MM.1S (cell line): ENCODE measurements around the gene KRT6C.
"Not testable (repeated sequence)": the region's sequence is repeated elsewhere in the genome, so short reads cannot be mapped to it uniquely, and the experiment has no call there.

Source experiments
- DNase-seq: peaks from one replicate; pipeline ENCODE4 v3.0.0-alpha.2; 2015
- H2AFZ ChIP-seq: fragments of 300-600 bp; sonication (generic); 2 replicates; pipeline ENCODE4 v1.6.0; 2016; ENCODE audit warnings: antibody characterized with exemption, low read length
- H3F3A ChIP-seq: fragments of 300-600 bp; sonication (generic); 2 replicates; pipeline ENCODE4 v1.6.1; 2016; ENCODE audit warnings: mild to moderate bottlenecking, antibody characterized with exemption, low read length, moderate library complexity, mixed read lengths; ENCODE audit not compliant: insufficient read depth
- H3K27ac ChIP-seq: fragments of 300-600 bp; sonication (generic); 2 replicates; pipeline ENCODE4 v1.5.1; 2016; ENCODE audit warnings: mild to moderate bottlenecking, low read length
- H3K27me3 ChIP-seq: fragments of 300-600 bp; sonication (generic); replicated peaks from 2 replicates; pipeline ENCODE4 v1.6.0; 2016; ENCODE audit warnings: low read length; ENCODE audit not compliant: insufficient read depth
- H3K36me3 ChIP-seq: fragments of 300-600 bp; sonication (generic); replicated peaks from 2 replicates; pipeline ENCODE4 v1.6.1; 2016; ENCODE audit warnings: mild to moderate bottlenecking, low read length, mixed read lengths; ENCODE audit not compliant: insufficient read depth
- H3K4me1 ChIP-seq: fragments of 300-600 bp; sonication (generic); 2 replicates; pipeline ENCODE4 v1.6.1; 2016; ENCODE audit warnings: low read length, mixed read lengths
- H3K4me2 ChIP-seq: fragments of 300-600 bp; sonication (generic); 2 replicates; pipeline ENCODE4 v1.6.0; 2016; ENCODE audit warnings: low read depth, low read length
- H3K4me3 ChIP-seq: fragments of 300-600 bp; sonication (generic); 2 replicates; pipeline ENCODE4 v1.5.1; 2016; ENCODE audit warnings: low read length, mixed read lengths
- H3K79me2 ChIP-seq: fragments of 300-600 bp; sonication (generic); 2 replicates; pipeline ENCODE4 v1.6.1; 2016; ENCODE audit warnings: mixed run types, low read length, mixed read lengths
- H3K9ac ChIP-seq: fragments of 300-600 bp; sonication (generic); 2 replicates; pipeline ENCODE4 v1.6.1; 2016; ENCODE audit warnings: low read length, mixed read lengths
- H3K9me2 ChIP-seq: fragments of 300-600 bp; sonication (generic); replicated peaks from 2 replicates; pipeline ENCODE4 v1.6.1; 2016; ENCODE audit warnings: mild to moderate bottlenecking, low read length, mixed read lengths; ENCODE audit not compliant: insufficient read depth
- H3K9me3 ChIP-seq: fragments of 300-600 bp; sonication (generic); replicated peaks from 2 replicates; pipeline ENCODE4 v1.6.1; 2016; ENCODE audit warnings: mild to moderate bottlenecking, low read length, mixed read lengths; ENCODE audit not compliant: insufficient read depth
- H4K20me1 ChIP-seq: fragments of 300-600 bp; sonication (generic); 2 replicates; pipeline ENCODE4 v1.6.1; 2016; ENCODE audit warnings: mild to moderate bottlenecking, low read length, moderate library complexity, mixed read lengths; ENCODE audit not compliant: insufficient read depth
- EZH2 ChIP-seq: fragments of 300-600 bp; sonication (generic); optimal IDR thresholded peaks from 2 replicates; pipeline ENCODE3; 2017; ENCODE audit warnings: low read depth, mild to moderate bottlenecking, antibody characterized with exemption, low read length, mixed read lengths
- EZH2phosphoT487 ChIP-seq: fragments of 300-600 bp; sonication (generic); IDR thresholded peaks from 2 replicates; pipeline ENCODE4 v1.6.1; 2018; ENCODE audit warnings: antibody characterized with exemption, low read length
- TF ChIP-seq, protein P1 (sequence below): fragments of 300-600 bp; sonication (generic); IDR thresholded peaks from 2 replicates; pipeline ENCODE4 v1.5.1; 2016; ENCODE audit warnings: antibody characterized with exemption, low read length, mixed read lengths

Gene KRT6C

DNA sequence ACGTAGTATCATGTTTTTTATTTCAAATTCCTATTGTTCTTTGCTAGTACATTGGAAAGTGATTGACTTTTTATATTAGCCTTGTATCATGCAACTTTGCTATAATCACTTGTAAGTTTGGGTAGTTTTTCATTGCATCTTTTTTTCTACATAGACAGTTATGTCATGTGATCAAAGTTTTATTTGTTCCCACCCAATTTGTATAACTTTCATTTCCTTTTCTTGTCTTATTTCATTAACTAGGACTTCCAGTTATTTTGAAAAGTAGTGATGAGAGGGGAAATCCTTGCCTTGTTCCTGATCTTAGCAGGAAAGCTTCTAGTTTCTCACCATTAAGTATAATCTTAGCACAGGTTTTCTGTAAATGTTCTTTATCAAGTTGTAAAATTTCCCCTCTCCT lies 29.3 kb upstream of the KRT6C start:
- H3K79me2 ChIP-seq: no peaks in the 10 kb centered on the region
- no peak overlapping the region for H3K4me3 ChIP-seq
- no peak overlapping the region for H3K4me2 ChIP-seq
- H3K9me2 ChIP-seq: no peaks in the 10 kb centered on the region
- no peak overlapping the region for H3K27ac ChIP-seq
- H4K20me1 ChIP-seq: no peaks in the 10 kb centered on the region
- H3K9me3 ChIP-seq: no peaks in the 10 kb centered on the region
- H3K4me1 ChIP-seq: no peaks in the 10 kb centered on the region
- H3K27me3 ChIP-seq: peaks cover 13% of the 10 kb centered on the region; the same call in 1 of the 2 replicates
- no peak for DNase-seq
- H3F3A ChIP-seq: no peaks in the 10 kb centered on the region
- H3K9ac ChIP-seq: no peak overlapping the region
- TF ChIP-seq, protein P1, sequence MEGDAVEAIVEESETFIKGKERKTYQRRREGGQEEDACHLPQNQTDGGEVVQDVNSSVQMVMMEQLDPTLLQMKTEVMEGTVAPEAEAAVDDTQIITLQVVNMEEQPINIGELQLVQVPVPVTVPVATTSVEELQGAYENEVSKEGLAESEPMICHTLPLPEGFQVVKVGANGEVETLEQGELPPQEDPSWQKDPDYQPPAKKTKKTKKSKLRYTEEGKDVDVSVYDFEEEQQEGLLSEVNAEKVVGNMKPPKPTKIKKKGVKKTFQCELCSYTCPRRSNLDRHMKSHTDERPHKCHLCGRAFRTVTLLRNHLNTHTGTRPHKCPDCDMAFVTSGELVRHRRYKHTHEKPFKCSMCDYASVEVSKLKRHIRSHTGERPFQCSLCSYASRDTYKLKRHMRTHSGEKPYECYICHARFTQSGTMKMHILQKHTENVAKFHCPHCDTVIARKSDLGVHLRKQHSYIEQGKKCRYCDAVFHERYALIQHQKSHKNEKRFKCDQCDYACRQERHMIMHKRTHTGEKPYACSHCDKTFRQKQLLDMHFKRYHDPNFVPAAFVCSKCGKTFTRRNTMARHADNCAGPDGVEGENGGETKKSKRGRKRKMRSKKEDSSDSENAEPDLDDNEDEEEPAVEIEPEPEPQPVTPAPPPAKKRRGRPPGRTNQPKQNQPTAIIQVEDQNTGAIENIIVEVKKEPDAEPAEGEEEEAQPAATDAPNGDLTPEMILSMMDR: no peak
- TF ChIP-seq EZH2 (no peak), EZH2phosphoT487 (no peak)
- no peaks in the 10 kb centered on the region for H3K36me3 ChIP-seq
- H2AFZ ChIP-seq: no peak overlapping the region

DNA sequence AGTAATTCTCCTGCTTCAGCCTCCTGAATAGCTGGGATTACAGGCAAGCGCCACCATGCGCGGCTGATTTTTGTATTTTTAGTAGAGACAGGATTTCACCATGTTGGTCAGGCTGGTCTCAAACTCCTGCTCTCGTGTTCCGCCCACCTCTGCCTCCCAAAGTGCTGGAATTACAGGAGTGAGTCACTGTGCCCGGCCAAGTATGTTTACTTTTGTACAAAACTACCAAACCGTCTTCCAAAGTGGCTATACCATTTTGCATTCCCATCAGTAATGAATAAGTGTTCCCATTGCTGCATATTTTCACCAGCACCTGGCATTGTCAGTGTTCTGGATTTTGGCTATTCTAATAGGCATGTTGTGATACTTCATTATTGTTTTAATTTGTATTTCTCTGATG lies 27.9 kb upstream of the KRT6C start:
- no peak overlapping the region for H2AFZ ChIP-seq
- no peaks in the 10 kb centered on the region for H3K79me2 ChIP-seq
- DNase-seq: no peak
- H3K9ac ChIP-seq: no peak overlapping the region
- H3K4me1 ChIP-seq: no peaks in the 10 kb centered on the region
- H3K4me3 ChIP-seq: no peak overlapping the region
- no peaks in the 10 kb centered on the region for H3F3A ChIP-seq
- H3K27ac ChIP-seq: no peak overlapping the region
- no peak overlapping the region for H3K4me2 ChIP-seq
- H3K27me3 ChIP-seq: peaks cover 8% of the 10 kb centered on the region; the same call in 1 of the 2 replicates
- no peaks in the 10 kb centered on the region for H3K36me3 ChIP-seq
- no peaks in the 10 kb centered on the region for H3K9me2 ChIP-seq
- TF ChIP-seq, protein P1: no peak
- TF ChIP-seq EZH2phosphoT487 (no peak), EZH2 (no peak)
- H3K9me3 ChIP-seq: no peaks in the 10 kb centered on the region
- H4K20me1 ChIP-seq: no peaks in the 10 kb centered on the region

DNA sequence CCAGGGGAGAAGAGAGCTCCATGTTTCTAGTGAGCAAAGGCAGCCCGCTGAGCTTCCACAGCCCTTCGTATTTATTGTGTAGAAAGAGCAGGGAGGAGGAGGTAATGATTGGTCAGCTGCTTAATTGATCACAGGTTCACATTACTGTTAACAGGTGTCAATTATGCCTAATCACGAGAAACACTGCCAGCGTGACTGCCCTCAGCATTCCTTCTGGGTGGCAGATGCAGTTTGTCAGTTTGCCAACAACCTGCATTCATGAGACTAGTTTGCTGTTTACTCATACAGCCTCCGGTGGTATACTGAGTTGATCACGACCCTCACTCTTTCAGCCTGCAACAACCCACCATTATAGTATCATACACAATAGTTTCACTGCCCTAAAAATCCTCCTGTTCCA lies 27.0 kb upstream of the KRT6C start:
- H3K27ac ChIP-seq, H3K4me2 ChIP-seq, H4K20me1 ChIP-seq, H3K4me1 ChIP-seq, H3K4me3 ChIP-seq, H2AFZ ChIP-seq, H3K9me2 ChIP-seq, H3F3A ChIP-seq, H3K9me3 ChIP-seq, H3K79me2 ChIP-seq, H3K36me3 ChIP-seq, H3K27me3 ChIP-seq, DNase-seq, H3K9ac ChIP-seq: not testable (repeated sequence)

DNA sequence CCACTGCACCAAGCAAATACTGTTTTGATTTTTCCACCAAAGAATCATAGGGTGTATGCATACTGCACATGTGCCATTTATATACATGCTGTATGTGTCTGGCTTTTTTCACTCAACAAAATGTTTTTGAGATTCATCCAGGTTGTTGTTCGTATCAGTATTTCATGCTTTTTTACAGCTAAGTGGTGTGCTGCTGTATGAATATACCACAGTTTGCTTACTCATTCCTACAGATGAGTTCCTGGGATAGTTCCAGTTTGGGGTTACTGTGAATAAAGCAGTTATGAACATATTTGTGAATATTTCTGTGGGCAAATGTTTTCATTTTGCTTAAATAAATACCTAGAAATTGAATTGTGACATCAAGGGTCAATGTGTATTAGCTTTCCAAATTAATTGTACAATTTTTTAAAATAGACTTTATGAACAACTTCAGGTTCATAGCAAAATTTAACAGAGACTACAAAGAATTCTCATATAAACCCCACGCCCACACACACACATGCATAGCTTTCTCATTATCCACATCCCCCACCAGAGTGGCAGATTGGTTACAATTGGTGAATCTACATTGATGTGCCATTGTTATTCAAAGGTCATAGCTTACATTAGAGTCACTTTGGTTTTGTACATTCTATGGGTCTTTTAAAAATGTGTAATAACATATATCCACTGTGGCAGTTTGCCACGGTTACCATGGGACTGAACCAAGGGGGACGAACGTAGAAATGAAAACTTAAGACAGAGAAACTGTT lies 26.4 kb upstream of the KRT6C start:
- Histone ChIP-seq H3K27me3 (0 out of 2 replicates have a peak, but pooled peaks cover 4% of the 10 kb centered on the region), H3K36me3 (no peaks in the 10 kb centered on the region), H3K27ac (no peak overlapping the region), H3F3A (no peaks in the 10 kb centered on the region), H3K9ac (no peak overlapping the region), H3K79me2 (no peaks in the 10 kb centered on the region), H3K9me3 (no peaks in the 10 kb centered on the region), H4K20me1 (no peaks in the 10 kb centered on the region), H3K4me2 (no peak overlapping the region), H2AFZ (no peak overlapping the region), H3K9me2 (no peaks in the 10 kb centered on the region), H3K4me1 (no peaks in the 10 kb centered on the region), H3K4me3 (no peak overlapping the region)
- no peak for TF ChIP-seq EZH2phosphoT487
- no peak for DNase-seq
